ENCODE measurements around the gene TRIOBP.

Gene TRIOBP

GRCh38 chr22:37804881-37805809 lies 108.3 kb downstream of the TRIOBP start:
- peak; percentile 59 to 64 for DNase-seq (ENCODE audit: low read depth in 2 of 2)

- no peak for DNase-seq (ENCODE audit: low read depth in 2 of 2)
These were observed 109.0 kb downstream of the TRIOBP start for GRCh38 chr22:37805810-37806277.

GRCh38 chr22:37806409-37807333 lies 109.8 kb downstream of the TRIOBP start:
- no peak for DNase-seq (ENCODE audit: low read depth in 2 of 2)

GRCh38 chr22:37807410-37808293 lies 110.8 kb downstream of the TRIOBP start, which contains the start of gene GCAT:
Gene GCAT, plus strand, starts transcription at chr22:37807934. Its CDS starts 34 bp downstream, at chr22:37807968.
- DNase-seq (ENCODE audit: low read depth in 2 of 2), result peak; percentile 87 to 88

GRCh38 chr22:37808294-37808657 lies 111.4 kb downstream of the TRIOBP start:
- DNase-seq (ENCODE audit: low read depth in 2 of 2), result no peak

- no peak for DNase-seq (ENCODE audit: low read depth in 2 of 2)
These were observed 113.0 kb downstream of the TRIOBP start for GRCh38 chr22:37809672-37810333.

GRCh38 chr22:37811867-37812266 lies 115.0 kb downstream of the TRIOBP start:
- no peak for DNase-seq (ENCODE audit: low read depth in 2 of 2)

- no peak for DNase-seq (ENCODE audit: low read depth in 2 of 2)
These were observed 116.2 kb downstream of the TRIOBP start for GRCh38 chr22:37812869-37813678.

- no peak for DNase-seq (ENCODE audit: low read depth in 2 of 2)
These were observed 118.7 kb downstream of the TRIOBP start for GRCh38 chr22:37815593-37815992.

GRCh38 chr22:37816543-37817180 lies 119.8 kb downstream of the TRIOBP start:
- no peak for DNase-seq (ENCODE audit: low read depth in 2 of 2)

GRCh38 chr22:37817705-37818408 lies 121.0 kb downstream of the TRIOBP start:
- DNase-seq (ENCODE audit: low read depth in 2 of 2), result peak in 1 of 2 experiments; percentile 29

GRCh38 chr22:37818409-37819104 lies 121.7 kb downstream of the TRIOBP start:
- DNase-seq (ENCODE audit: low read depth in 2 of 2), result no peak

- no peak for DNase-seq (ENCODE audit: low read depth in 2 of 2)
These were observed 122.2 kb downstream of the TRIOBP start for GRCh38 chr22:37819105-37819433.

- DNase-seq (ENCODE audit: low read depth in 2 of 2), result no peak
These were observed 123.5 kb downstream of the TRIOBP start for GRCh38 chr22:37820350-37820749.

- no peak for DNase-seq (ENCODE audit: low read depth in 2 of 2)
These were observed 125.4 kb downstream of the TRIOBP start for GRCh38 chr22:37822079-37822833.

GRCh38 chr22:37823134-37823985 lies 126.5 kb downstream of the TRIOBP start, which contains the start of gene GALR3:
Gene GALR3, plus strand, starts transcription at chr22:37823382. Its CDS starts 25 bp downstream, at chr22:37823407.
- no peak for DNase-seq (ENCODE audit: low read depth in 2 of 2)
